Stomach (tissue), 4 donors: Measurements from ENCODE around the gene MBNL3.

Experiments
- POLR2AphosphoS5 ChIP-seq, 3 donors: sonication (generic); formaldehyde crosslinking; IDR thresholded peaks; one replicate each; pipeline ENCODE4 v1.6.1; 2016; ENCODE audit warnings: antibody characterized with exemption in 3 of 3
- TF ChIP-seq, protein P1 (sequence below), 7 experiments: fragments of 450-650 bp in 4 of 7; fragments of 200-600 bp in 3 of 7; sonication (generic) in 3 of 7; IDR thresholded peaks; one replicate each; pipeline ENCODE4 v1.5.1; 2016 to 2019; ENCODE audit warnings: antibody characterized with exemption in 7 of 7, control low read depth in 2 of 7, mild to moderate bottlenecking in 1 of 7

DNA sequence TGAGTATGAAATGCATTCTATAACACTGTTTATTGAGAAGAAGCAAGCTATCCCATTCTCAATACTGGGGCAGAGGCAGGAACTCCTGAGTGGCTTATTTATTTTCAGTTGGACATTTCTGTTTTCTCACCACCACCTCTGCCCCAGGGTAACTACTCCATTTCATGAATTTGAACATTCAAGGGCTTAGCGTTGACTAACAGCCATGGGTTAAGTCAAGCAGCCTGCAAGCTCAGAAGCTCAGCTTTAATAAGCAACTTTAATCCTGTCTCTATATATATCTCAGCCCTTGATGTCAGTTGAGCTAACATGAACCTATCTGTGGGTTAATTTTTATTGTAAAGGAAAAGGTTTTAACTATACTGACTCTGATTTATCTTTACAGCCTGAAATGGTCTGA is 93.8 kb downstream of the MBNL3 start:
- TF ChIP-seq, protein P1, sequence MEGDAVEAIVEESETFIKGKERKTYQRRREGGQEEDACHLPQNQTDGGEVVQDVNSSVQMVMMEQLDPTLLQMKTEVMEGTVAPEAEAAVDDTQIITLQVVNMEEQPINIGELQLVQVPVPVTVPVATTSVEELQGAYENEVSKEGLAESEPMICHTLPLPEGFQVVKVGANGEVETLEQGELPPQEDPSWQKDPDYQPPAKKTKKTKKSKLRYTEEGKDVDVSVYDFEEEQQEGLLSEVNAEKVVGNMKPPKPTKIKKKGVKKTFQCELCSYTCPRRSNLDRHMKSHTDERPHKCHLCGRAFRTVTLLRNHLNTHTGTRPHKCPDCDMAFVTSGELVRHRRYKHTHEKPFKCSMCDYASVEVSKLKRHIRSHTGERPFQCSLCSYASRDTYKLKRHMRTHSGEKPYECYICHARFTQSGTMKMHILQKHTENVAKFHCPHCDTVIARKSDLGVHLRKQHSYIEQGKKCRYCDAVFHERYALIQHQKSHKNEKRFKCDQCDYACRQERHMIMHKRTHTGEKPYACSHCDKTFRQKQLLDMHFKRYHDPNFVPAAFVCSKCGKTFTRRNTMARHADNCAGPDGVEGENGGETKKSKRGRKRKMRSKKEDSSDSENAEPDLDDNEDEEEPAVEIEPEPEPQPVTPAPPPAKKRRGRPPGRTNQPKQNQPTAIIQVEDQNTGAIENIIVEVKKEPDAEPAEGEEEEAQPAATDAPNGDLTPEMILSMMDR (IDR thresholded peaks at IDR 0.05): no peak
- no peak for TF ChIP-seq POLR2AphosphoS5 (IDR thresholded peaks at IDR 0.05)
